ENCODE data around the gene ZNF750. TPM values are rescaled to one million over a fixed set of nuclear protein-coding genes. Genes with fewer than 3 reads are reported as not detected.

Gene ZNF750
- total and polyA plus RNA-seq, 2 experiments from 2014 or later: 0.13 to 0.17 TPM

GRCh38 chr17:82807101-82807500 lies 32.7 kb downstream of the ZNF750 start (continued):
- TF ChIP-seq, protein P1, sequence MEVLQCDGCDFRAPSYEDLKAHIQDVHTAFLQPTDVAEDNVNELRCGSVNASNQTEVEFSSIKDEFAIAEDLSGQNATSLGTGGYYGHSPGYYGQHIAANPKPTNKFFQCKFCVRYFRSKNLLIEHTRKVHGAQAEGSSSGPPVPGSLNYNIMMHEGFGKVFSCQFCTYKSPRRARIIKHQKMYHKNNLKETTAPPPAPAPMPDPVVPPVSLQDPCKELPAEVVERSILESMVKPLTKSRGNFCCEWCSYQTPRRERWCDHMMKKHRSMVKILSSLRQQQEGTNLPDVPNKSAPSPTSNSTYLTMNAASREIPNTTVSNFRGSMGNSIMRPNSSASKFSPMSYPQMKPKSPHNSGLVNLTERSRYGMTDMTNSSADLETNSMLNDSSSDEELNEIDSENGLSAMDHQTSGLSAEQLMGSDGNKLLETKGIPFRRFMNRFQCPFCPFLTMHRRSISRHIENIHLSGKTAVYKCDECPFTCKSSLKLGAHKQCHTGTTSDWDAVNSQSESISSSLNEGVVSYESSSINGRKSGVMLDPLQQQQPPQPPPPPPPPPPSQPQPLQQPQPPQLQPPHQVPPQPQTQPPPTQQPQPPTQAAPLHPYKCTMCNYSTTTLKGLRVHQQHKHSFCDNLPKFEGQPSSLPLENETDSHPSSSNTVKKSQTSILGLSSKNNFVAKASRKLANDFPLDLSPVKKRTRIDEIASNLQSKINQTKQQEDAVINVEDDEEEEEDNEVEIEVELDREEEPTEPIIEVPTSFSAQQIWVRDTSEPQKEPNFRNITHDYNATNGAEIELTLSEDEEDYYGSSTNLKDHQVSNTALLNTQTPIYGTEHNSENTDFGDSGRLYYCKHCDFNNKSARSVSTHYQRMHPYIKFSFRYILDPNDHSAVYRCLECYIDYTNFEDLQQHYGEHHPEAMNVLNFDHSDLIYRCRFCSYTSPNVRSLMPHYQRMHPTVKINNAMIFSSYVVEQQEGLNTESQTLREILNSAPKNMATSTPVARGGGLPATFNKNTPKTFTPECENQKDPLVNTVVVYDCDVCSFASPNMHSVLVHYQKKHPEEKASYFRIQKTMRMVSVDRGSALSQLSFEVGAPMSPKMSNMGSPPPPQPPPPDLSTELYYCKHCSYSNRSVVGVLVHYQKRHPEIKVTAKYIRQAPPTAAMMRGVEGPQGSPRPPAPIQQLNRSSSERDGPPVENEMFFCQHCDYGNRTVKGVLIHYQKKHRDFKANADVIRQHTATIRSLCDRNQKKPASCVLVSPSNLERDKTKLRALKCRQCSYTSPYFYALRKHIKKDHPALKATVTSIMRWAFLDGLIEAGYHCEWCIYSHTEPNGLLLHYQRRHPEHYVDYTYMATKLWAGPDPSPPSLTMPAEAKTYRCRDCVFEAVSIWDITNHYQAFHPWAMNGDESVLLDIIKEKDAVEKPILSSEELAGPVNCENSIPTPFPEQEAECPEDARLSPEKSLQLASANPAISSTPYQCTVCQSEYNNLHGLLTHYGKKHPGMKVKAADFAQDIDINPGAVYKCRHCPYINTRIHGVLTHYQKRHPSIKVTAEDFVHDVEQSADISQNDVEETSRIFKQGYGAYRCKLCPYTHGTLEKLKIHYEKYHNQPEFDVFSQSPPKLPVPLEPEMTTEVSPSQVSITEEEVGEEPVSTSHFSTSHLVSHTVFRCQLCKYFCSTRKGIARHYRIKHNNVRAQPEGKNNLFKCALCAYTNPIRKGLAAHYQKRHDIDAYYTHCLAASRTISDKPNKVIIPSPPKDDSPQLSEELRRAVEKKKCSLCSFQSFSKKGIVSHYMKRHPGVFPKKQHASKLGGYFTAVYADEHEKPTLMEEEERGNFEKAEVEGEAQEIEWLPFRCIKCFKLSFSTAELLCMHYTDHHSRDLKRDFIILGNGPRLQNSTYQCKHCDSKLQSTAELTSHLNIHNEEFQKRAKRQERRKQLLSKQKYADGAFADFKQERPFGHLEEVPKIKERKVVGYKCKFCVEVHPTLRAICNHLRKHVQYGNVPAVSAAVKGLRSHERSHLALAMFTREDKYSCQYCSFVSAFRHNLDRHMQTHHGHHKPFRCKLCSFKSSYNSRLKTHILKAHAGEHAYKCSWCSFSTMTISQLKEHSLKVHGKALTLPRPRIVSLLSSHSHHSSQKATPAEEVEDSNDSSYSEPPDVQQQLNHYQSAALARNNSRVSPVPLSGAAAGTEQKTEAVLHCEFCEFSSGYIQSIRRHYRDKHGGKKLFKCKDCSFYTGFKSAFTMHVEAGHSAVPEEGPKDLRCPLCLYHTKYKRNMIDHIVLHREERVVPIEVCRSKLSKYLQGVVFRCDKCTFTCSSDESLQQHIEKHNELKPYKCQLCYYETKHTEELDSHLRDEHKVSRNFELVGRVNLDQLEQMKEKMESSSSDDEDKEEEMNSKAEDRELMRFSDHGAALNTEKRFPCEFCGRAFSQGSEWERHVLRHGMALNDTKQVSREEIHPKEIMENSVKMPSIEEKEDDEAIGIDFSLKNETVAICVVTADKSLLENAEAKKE (CRISPR knock-in tag; IDR thresholded peaks at IDR 0.05): no peak
- TF ChIP-seq CREB1 (CRISPR knock-in tag; IDR thresholded peaks at IDR 0.05; ENCODE audit: low read depth) (no peak), STAT1 (IDR thresholded peaks at IDR 0.05; ENCODE audit: unreplicated experiment) (no peak), ZNF114 (CRISPR knock-in tag; IDR thresholded peaks at IDR 0.05) (no peak)
- TF ChIP-seq, protein P2, sequence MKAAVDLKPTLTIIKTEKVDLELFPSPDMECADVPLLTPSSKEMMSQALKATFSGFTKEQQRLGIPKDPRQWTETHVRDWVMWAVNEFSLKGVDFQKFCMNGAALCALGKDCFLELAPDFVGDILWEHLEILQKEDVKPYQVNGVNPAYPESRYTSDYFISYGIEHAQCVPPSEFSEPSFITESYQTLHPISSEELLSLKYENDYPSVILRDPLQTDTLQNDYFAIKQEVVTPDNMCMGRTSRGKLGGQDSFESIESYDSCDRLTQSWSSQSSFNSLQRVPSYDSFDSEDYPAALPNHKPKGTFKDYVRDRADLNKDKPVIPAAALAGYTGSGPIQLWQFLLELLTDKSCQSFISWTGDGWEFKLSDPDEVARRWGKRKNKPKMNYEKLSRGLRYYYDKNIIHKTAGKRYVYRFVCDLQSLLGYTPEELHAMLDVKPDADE (IDR thresholded peaks at IDR 0.05): no peak

GRCh38 chr17:82806645-82807044 lies 33.2 kb downstream of the ZNF750 start:
- Histone ChIP-seq H3K9me2 (ENCODE audit: insufficient read depth) (no peaks in the 10 kb centered on the region), H3K4me1 (ENCODE audit: insufficient read depth) (no peaks in the 10 kb centered on the region), H3K4me3 (no peak overlapping the region), H3K27ac (ENCODE audit: low read depth) (no peak overlapping the region), H2AFZ (no peak overlapping the region), H3K79me2 (replicated peaks; ENCODE audit: insufficient read depth) (peaks cover 16% of the 10 kb centered on the region), H3K27me3 (ENCODE audit: insufficient read depth) (no peaks in the 10 kb centered on the region), H3K4me2 (no peak overlapping the region), H3F3A (replicated peaks; ENCODE audit: low read depth) (no peaks in the 10 kb centered on the region), H3K36me3 (ENCODE audit: insufficient read depth) (0 out of 2 replicates have a peak, but pooled peaks cover 4% of the 10 kb centered on the region), H4K20me1 (replicated peaks; ENCODE audit: insufficient read depth) (no peaks in the 10 kb centered on the region; the same call in none of the 2 replicates)
- Mint-ChIP-seq H3K27me3 (ENCODE audit: insufficient read depth, low read depth, poor library complexity) (peaks cover 10% of the 10 kb centered on the region), H3K36me3 (ENCODE audit: low read depth) (peaks cover 40% of the 10 kb centered on the region), H3K4me1 (peaks cover 8% of the 10 kb centered on the region), H3K27ac (0 out of 2 replicates have a peak overlapping the region, but pooled peaks have one; percentile 52), H3K4me3 (no peak overlapping the region), H3K9me3 (peaks cover 13% of the 10 kb centered on the region)
- ATAC-seq (no peak), DNase-seq (ENCODE audit: low spot score) (no peak)
- TF ChIP-seq JUNB (IDR thresholded peaks at IDR 0.05; ENCODE audit: unreplicated experiment) (no peak), NANOG (IDR thresholded peaks at IDR 0.05; ENCODE audit: borderline replicate concordance) (no peak)

Data from GM23338 (cell line).